Measurements from ENCODE around the gene KDM2A.

The KDM2A gene

GRCh38 chr11:67118801-67119584 lies at the start of gene KDM2A:
KDM2A (plus strand) TSS chr11:67119263; CDS start chr11:67121317, 2,054 bp downstream.
- FAIRE-seq, result no peak
- peak; percentile 91 for DNase-seq (ENCODE audit: low spot score)

DNA sequence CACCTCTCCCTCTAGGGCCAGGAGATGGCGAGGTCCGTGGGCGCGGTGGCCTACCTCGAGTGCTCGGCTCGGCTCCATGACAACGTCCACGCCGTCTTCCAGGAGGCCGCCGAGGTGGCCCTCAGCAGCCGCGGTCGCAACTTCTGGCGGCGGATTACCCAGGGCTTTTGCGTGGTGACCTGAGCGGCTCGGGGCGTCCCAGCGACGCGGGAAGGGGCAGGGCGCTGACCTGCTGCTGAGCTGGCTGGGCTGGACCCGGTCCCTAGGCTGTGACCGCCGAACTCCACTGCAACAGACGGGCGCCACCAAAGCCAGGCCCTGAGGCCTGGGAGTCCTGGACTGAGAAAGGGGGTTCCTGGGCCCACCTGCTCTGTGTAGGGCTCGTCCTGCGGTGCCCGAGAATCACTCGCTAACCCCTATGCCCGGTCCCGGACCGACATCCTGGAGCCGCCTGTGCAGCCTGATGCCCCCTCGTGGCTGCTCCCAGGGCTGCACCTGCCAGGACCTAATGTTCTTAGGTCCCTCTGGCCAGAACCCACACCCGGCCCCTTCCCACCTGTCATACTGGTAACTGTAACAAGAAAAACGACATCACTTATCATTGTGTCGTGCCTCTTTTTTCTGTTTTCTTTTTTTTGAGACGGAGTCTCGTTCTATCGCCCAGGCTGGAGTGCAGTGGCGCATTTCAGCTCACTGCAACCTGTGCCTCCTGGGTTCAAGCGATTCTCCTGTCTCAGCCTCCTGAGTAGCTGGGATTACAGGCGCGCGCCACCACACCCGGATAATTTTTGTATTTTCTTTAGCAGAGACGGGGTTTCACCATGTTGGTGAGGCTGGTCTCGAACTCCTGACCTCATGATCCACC lies 47.4 kb upstream of the KDM2A start:
- DNase-seq (ENCODE audit: low spot score) (peak; percentile 16), FAIRE-seq (no peak)

GRCh38 chr11:67072295-67072694 lies 46.8 kb upstream of the KDM2A start:
- DNase-seq (ENCODE audit: low spot score), result no peak
- FAIRE-seq, result no peak

DNA sequence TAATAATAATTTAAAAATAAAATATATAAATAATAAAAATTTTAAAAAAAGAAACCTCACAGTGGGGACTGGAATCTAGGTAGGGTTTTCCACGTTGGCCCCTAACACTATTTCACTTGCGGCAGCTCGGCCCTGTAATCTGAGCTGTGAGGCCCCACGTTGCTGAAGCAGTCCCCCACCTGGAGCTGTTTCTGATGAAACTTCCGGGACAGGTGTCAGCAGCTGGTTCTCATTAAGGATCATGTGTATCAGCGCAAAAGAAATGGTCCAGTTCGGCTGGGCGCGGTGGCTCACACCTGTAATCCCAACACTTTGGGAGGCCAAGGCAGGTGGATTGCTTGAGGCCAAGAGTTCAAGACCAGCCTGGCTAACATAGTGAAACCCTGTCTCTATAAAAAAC lies 45.2 kb upstream of the KDM2A start:
- DNase-seq (ENCODE audit: low spot score), result no peak
- no peak for FAIRE-seq

DNA sequence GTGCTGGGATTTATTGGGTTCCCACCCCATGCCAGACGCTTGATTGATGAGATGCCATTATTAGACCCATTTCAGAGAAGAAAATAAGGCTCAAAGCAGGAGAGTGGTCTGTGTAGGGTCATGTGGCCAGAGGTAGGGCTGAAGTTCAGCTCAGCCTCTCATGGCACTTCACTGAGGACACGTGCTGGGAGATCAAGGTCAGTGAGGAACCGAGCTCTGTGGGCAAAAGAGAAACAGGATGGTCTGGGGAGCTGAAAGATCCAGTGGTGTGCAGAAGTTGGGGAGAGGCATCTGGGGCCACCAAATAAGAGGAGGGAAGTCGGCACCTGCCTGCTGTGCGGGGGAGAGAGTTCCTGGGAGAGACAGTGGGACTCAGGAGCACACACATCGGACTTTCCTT lies 42.9 kb upstream of the KDM2A start:
- DNase-seq (ENCODE audit: low spot score) (no peak), FAIRE-seq (no peak)

- DNase-seq (ENCODE audit: low spot score), result no peak
- no peak for FAIRE-seq
Observed at GRCh38 chr11:67079065-67079705, 39.9 kb upstream of the KDM2A start.

GRCh38 chr11:67082071-67082791 lies 36.8 kb upstream of the KDM2A start:
- FAIRE-seq, result no peak
- DNase-seq (ENCODE audit: low spot score), result no peak

GRCh38 chr11:67083786-67084366 lies 35.2 kb upstream of the KDM2A start:
- FAIRE-seq, result no peak
- no peak for DNase-seq (ENCODE audit: low spot score)

- DNase-seq (ENCODE audit: low spot score) (no peak), FAIRE-seq (no peak)
Observed at GRCh38 chr11:67085617-67086016, 33.4 kb upstream of the KDM2A start.

DNA sequence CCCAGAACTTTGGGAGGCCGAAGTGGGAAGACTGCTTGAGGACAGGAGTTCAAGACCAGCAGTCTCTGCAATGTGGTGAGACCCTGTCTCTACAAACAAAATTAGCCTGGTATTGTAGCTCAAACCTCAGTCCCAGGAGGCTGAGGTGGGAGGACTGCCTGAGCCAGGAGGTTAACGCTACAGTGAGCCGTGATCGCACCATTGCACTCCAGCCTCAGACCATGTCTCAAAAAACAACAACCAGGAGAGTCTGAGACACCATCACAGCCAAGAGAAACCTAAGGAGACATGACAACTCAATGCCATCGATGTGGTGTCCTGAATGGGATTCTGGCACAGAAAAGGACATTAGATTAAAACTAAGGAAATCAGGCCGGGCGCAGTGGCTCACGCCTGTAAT lies 28.3 kb upstream of the KDM2A start:
- no peak for FAIRE-seq

DNA sequence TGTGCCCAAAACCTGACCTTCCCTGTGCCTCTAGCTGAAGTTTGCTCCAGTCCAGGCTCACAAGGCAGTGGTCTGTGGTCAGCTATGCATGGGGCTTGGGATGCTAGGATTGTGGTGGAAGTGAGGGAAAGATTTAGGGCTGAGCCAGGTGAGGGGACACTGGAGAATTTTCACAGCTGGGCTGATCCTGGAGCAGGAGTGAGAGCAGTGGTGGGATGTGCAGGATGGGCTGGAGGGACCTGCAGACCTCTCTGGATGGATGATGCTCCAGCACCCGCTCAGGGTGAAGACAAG lies 23.9 kb upstream of the KDM2A start:
- no peak for DNase-seq (ENCODE audit: low spot score)
- no peak for FAIRE-seq

More for the DNA sequence above, 28.3 kb upstream of the KDM2A start:
- DNase-seq (ENCODE audit: low spot score), result no peak

- DNase-seq (ENCODE audit: low spot score), result no peak
- no peak for FAIRE-seq
Observed at GRCh38 chr11:67098799-67099429, 20.1 kb upstream of the KDM2A start.

- no peak for FAIRE-seq
Observed at GRCh38 chr11:67099831-67100324, 19.2 kb upstream of the KDM2A start.

GRCh38 chr11:67102664-67103063 lies 16.4 kb upstream of the KDM2A start:
- no peak for FAIRE-seq
- no peak for DNase-seq (ENCODE audit: low spot score)

More at GRCh38 chr11:67099831-67100324, 19.2 kb upstream of the KDM2A start:
- DNase-seq (ENCODE audit: low spot score), result no peak

DNA sequence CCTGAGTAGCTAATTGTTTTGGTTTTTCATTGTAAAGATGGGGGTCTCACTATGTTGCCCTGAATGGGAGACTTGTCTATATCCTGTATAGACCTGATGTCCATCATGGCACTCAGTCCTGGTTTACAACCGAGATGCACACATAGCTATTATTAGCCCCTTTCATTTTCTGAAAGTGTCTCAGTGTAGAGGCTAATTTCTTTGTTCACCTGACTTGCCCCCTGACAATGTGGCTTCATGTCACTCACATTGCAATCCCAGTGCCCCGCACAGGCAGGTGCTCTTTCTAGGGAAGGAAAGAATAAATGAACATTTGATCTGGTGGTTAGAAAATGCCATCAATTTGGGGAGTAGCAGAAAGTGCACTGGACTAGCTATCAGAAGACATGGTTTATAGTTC lies 13.1 kb upstream of the KDM2A start:
- no peak for DNase-seq (ENCODE audit: low spot score)
- FAIRE-seq, result no peak

DNA sequence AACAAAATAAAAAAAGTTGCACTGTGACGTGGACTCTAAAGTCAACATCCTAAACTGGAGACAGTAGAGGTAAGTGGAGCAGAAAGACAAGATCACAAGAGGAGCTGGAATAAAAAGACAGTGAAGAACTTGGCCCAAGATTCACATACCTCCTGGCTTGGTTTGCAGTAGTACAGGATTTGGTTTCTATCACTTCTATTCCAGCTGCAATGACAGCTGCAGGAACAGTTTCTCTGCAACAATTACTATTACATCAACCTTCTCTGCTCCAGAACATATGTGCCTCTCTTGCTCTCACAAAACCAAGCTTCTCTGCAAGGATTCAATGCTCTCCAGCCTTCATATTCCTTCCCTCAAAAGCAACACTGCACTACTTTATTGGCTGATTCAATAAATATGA lies 7.8 kb upstream of the KDM2A start:
- FAIRE-seq (no peak), DNase-seq (ENCODE audit: low spot score) (no peak)

GRCh38 chr11:67113231-67113721 lies 5.8 kb upstream of the KDM2A start:
- no peak for FAIRE-seq
- DNase-seq (ENCODE audit: low spot score), result no peak

- DNase-seq (ENCODE audit: low spot score) (no peak), FAIRE-seq (no peak)
Observed at GRCh38 chr11:67114275-67114896, 4.7 kb upstream of the KDM2A start.

- DNase-seq (ENCODE audit: low spot score) (no peak), FAIRE-seq (no peak)
Observed at GRCh38 chr11:67116758-67117105, 2.3 kb upstream of the KDM2A start.

DNA sequence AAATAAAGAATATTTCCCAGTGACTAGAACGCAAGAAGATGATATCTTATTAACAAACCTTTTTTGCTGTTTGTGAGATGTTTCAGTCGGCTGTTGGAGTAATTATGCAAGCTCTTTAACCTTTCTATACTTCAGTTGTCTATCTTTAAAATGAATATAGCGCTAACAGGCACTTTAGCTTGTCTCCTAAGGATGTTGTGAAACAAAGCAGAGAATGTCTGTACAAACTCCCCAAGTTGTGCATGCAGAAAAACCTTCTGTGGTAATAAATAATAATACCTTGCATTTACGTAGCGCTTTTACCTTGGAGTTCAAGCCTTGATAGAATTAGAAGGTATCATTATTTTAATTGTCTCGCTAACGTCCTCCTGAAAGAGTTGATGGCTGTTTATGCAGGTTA lies 1.9 kb upstream of the KDM2A start:
- FAIRE-seq (no peak), DNase-seq (ENCODE audit: low spot score) (no peak)
